KOPT-K1 (cell line): Measurements from ENCODE around the gene ZNF831.
A peak's percentile ranks its signal among the peaks of the same experiment; 100 is the strongest.

Experiments
- H3K27ac ChIP-seq: fragments of 200-600 bp; sonication (generic); 2 replicates; pipeline ENCODE4 v1.5.1; 2016; ENCODE audit warnings: antibody characterized with exemption, mild to moderate bottlenecking, low read depth, low read length; ENCODE audit not compliant: poor library complexity, severe bottlenecking
- H3K36me3 ChIP-seq: fragments of 200-600 bp; sonication (generic); 2 replicates; pipeline ENCODE4 v1.5.1; 2017; ENCODE audit warnings: antibody characterized with exemption, mild to moderate bottlenecking, low read length, moderate library complexity; ENCODE audit not compliant: insufficient read depth
- H3K9me3 ChIP-seq: fragments of 200-600 bp; sonication (generic); 2 replicates; pipeline ENCODE4 v1.5.1; 2017; ENCODE audit warnings: antibody characterized with exemption, low read length, mild to moderate bottlenecking; ENCODE audit not compliant: insufficient read depth, poor library complexity, severe bottlenecking

ZNF831 gene

GRCh38 chr20:59158673-59159072 is 4.9 kb upstream of the ZNF831 start:
- no peaks in the 10 kb centered on the region for H3K36me3 ChIP-seq
- peak overlapping the region; percentile 73 for H3K27ac ChIP-seq

GRCh38 chr20:59159091-59159490 is 4.5 kb upstream of the ZNF831 start:
- H3K9me3 ChIP-seq, result no peaks in the 10 kb centered on the region
- H3K36me3 ChIP-seq, result no peaks in the 10 kb centered on the region
- peak overlapping the region; percentile 73 for H3K27ac ChIP-seq

More at GRCh38 chr20:59158673-59159072, 4.9 kb upstream of the ZNF831 start:
- H3K9me3 ChIP-seq, result no peaks in the 10 kb centered on the region

- Histone ChIP-seq H3K36me3 (no peaks in the 10 kb centered on the region), H3K27ac (peak overlapping the region; percentile 73), H3K9me3 (no peaks in the 10 kb centered on the region)
Observed at GRCh38 chr20:59159493-59160376, 3.9 kb upstream of the ZNF831 start.

GRCh38 chr20:59160389-59161115 is 3.1 kb upstream of the ZNF831 start:
- Histone ChIP-seq H3K27ac (peak overlapping the region; percentile 73), H3K36me3 (no peaks in the 10 kb centered on the region), H3K9me3 (no peaks in the 10 kb centered on the region)

GRCh38 chr20:59161721-59162120 is 1.9 kb upstream of the ZNF831 start:
- Histone ChIP-seq H3K27ac (peak overlapping the region; percentile 73), H3K36me3 (no peaks in the 10 kb centered on the region), H3K9me3 (no peaks in the 10 kb centered on the region)

GRCh38 chr20:59164686-59165391 is 1.2 kb downstream of the ZNF831 start:
- Histone ChIP-seq H3K9me3 (peaks cover 6% of the 10 kb centered on the region), H3K36me3 (no peaks in the 10 kb centered on the region), H3K27ac (peak overlapping the region; percentile 86)

GRCh38 chr20:59165396-59165795 is 1.8 kb downstream of the ZNF831 start:
- Histone ChIP-seq H3K36me3 (no peaks in the 10 kb centered on the region), H3K9me3 (peaks cover 6% of the 10 kb centered on the region), H3K27ac (peak overlapping the region; percentile 86)

- Histone ChIP-seq H3K27ac (peak overlapping the region; percentile 86), H3K36me3 (no peaks in the 10 kb centered on the region), H3K9me3 (peaks cover 6% of the 10 kb centered on the region)
Observed at GRCh38 chr20:59165891-59166709, 2.5 kb downstream of the ZNF831 start.

- H3K36me3 ChIP-seq, result peaks cover 3% of the 10 kb centered on the region; the same call in 1 of the 2 replicates
- no peak overlapping the region for H3K27ac ChIP-seq
- H3K9me3 ChIP-seq, result peaks cover 6% of the 10 kb centered on the region
Observed at GRCh38 chr20:59170406-59171349, 7.1 kb downstream of the ZNF831 start.

GRCh38 chr20:59171986-59172385 is 8.4 kb downstream of the ZNF831 start:
- peaks cover 3% of the 10 kb centered on the region; the same call in 1 of the 2 replicates for H3K36me3 ChIP-seq
- peaks cover 6% of the 10 kb centered on the region for H3K9me3 ChIP-seq
- H3K27ac ChIP-seq, result no peak overlapping the region

- peaks cover 3% of the 10 kb centered on the region; the same call in 1 of the 2 replicates for H3K36me3 ChIP-seq
- no peak overlapping the region for H3K27ac ChIP-seq
- H3K9me3 ChIP-seq, result peaks cover 4% of the 10 kb centered on the region
Observed at GRCh38 chr20:59173938-59174491, 10.4 kb downstream of the ZNF831 start.

- H3K36me3 ChIP-seq, result peaks cover 3% of the 10 kb centered on the region; the same call in 1 of the 2 replicates
- no peak overlapping the region for H3K27ac ChIP-seq
- no peaks in the 10 kb centered on the region for H3K9me3 ChIP-seq
Observed at GRCh38 chr20:59175002-59175401, 11.4 kb downstream of the ZNF831 start.

GRCh38 chr20:59175861-59176260 is 12.2 kb downstream of the ZNF831 start:
- H3K27ac ChIP-seq, result no peak overlapping the region
- no peaks in the 10 kb centered on the region for H3K9me3 ChIP-seq
- peaks cover 3% of the 10 kb centered on the region; the same call in 1 of the 2 replicates for H3K36me3 ChIP-seq
